Inferior parietal cortex (tissue), 1 donor: ENCODE data around the gene UBE2E1.
A peak's percentile ranks its signal among the peaks of the same experiment; 100 is the strongest.
"Not testable (repeated sequence)": the region's sequence is repeated elsewhere in the genome, so short reads cannot be mapped to it uniquely, and the experiment has no call there.

Source experiments
- DNase-seq: peaks from one replicate; pipeline ENCODE4 v3.0.0-alpha.2; 2016; ENCODE audit errors: extremely low spot score

The UBE2E1 gene

DNA sequence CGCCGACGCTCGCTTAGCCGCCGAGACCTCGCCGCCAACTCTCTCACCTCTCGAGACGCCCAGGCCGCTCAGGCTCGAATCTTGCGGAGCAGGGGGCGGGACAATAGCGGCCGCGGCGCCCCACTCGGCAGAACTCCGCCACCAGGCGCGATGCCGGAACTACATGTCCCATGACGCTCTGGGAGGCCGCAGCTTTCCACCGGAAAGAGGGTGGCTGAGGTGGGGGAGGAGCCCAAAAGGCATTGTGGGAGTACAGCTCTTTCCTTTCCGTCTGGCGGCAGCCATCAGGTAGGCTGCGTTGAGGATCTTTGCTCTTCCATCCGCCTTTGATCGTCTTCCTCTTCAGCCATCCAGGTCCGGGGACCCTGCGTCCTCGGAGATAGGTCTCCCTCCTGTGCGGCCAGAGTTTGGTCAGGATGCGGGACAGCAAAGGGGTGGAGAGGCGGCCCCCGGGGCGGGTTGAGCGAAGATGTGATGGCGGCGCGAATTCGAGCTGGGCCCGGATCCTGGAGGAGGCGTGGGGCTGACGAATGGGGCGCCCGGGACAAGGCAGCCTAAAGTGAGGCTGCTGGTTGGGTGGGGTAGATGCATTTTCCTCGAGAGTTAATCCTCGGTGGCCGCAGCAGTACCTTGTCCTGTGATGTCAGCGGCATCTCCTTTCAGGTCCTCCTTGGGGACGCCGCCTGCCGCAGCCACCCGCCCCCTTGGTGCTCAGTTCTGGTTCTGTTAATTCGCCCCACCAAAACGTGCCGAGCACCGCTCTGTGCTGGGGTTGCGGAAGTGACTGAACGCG, 111.3 kb downstream of the UBE2E1 start, which contains the start of the genes NKIRAS1 and RPL15:
Gene NKIRAS1 (minus strand): TSS at position 105 of the 793 bp plus-strand sequence. CDS start 6,086 bp downstream, outside the sequence.
Gene RPL15 (plus strand): TSS at position 247 of the 793 bp plus-strand sequence. CDS start 728 bp downstream, outside the sequence.
- peak; percentile 97 for DNase-seq

DNA sequence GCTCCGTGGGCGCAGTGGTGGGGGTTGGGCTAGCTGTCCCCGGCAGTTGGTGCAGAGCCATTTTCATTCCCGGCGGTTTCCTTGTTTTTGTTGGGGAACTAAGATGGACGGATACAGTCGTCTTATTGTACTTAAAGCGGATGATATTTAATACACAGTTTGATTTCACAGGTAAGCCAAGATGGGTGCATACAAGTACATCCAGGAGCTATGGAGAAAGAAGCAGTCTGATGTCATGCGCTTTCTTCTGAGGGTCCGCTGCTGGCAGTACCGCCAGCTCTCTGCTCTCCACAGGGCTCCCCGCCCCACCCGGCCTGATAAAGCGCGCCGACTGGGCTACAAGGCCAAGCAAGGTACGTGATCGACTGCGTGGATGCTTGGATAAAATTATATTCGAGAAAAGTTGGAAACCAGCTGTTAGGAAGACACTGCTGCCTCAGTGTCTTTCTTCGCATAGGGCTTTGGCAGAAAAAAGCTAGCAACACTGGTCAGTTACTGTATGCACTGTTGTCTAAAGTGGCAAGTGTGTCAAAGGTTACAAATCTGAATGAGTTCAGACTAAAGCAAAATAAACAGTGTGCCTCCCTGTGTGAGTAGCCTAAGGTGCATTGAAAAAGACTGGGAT, 112.0 kb downstream of the UBE2E1 start:
- peak; percentile 51 for DNase-seq

DNA sequence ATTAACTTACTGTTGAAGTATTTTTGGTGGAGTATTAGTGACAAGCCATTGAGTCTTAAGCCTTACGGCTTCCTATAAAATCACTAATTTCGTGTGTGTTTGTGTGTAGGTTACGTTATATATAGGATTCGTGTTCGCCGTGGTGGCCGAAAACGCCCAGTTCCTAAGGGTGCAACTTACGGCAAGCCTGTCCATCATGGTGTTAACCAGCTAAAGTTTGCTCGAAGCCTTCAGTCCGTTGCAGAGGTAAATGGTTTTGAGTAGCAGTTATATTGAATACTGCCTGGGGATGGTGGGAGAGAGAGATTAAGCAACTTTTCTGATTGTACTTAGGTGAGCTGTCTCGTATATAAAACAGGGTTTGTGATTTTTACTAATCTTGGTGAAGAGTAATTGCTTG, 112.6 kb downstream of the UBE2E1 start:
- DNase-seq, result not testable (repeated sequence)

DNA sequence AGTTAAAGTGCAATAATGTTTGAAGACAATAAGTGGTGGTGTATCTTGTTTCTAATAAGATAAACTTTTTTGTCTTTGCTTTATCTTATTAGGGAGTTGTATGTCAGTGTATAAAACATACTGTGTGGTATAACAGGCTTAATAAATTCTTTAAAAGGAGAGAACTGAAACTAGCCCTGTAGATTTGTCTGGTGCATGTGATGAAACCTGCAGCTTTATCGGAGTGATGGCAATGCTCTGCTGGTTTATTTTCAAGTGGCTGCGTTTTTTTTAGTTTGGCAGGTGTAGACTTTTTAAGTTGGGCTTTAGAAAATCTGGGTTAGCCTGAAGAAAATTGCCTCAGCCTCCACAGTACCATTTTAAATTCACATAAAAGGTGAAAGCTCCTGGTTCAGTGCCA, 113.9 kb downstream of the UBE2E1 start:
- no peak for DNase-seq

DNA sequence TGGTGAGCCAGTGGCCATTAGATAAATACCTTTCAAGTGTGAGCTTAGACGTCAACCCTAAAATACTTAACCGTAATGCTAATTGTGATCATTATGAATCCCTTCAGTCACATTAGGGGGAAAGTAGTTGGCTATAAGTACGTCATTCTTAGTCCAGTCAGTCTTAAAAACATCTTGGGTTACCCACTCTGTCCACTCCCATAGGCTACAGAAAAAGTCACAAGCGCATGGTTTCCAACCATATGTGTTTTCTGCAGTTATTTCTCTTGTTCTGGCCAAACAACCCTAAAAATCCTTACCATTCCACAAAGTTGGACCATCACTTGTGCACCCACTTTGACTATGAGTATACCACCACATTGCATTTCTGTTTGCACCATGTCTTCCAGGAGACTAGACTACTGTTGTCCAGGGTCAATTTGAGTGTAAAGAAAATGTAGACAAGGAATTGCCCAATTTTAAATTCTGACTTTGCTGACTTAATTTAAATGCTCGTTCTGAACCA, 114.4 kb downstream of the UBE2E1 start:
- DNase-seq, result no peak

DNA sequence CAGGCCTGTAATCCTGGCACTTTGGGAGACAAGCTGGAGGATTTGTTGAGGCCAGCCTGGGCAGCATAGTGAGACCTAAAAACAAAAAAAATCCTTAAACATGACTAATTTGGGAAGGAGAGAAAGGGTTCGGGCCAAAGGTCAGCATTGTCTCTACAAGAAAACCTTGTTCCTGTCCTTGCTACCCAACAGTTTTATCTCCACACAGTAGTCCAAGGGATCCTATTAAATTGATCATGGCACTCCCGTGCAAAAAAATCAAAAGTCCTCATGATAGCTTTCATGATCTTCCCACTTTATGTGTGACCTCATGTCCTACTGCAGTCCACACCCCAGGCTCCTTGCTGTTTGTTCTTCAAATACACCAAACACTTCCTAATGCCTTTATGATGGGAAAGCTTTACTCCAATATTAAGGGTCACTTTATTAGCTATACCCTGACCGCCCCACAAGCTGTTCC, 115.3 kb downstream of the UBE2E1 start:
- DNase-seq, result no peak

DNA sequence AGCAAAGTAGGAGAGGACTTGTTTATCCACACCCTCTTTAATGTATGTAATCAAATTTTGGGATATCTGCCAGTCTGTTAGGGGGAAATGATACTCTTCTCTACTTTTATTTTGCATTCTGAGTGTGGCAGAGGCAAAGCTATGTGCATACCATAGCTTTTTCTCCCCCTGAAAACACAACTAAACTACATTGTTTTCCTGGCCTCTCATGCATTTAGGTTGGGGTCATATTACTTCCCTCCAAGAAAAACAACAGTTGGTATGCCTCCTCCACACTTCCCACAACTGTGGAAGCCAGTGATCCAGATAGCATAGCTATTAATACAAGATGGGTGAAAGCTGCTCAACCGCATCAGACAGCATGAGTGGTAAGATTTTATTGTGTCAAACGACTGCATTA, 118.0 kb downstream of the UBE2E1 start:
- DNase-seq, result no peak

DNA sequence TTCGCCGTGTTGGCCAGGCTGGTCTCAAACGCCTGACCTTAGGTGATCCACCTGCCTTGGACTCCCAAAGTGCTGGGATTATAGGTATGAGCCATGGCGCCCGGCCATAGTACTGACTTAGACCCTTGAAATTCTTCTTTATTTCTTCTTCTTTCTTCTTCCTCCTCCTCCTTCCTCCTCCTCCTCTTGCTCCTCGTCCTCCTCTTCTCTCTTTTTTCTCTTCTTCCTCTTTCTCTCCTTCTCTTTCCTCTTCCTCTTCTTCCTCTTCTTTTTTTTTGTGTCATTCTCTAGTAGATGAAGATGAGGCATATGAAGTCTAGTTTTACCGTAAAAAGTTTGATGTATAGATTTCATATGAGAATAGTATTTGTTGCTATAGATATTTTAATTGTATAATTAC, 120.5 kb downstream of the UBE2E1 start:
- DNase-seq, result no peak

DNA sequence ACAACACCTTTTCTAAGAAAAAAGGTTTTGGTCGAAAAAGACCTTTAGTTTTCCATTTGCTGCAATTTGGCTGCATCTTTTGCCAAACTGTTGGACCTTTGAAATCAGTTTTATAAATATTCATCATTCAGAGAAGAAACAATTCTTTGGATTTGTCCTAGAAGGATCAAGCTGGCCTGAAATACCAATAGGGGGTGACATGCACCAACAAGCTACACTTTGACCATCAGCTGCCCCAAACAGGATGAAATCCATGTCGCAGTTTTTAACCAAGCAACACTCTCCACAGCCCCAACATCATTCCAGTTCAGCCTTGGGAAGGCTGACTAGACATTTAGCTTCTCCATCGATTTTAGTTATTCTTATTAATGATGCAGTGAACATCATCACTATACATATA, 121.0 kb downstream of the UBE2E1 start:
- DNase-seq, result no peak

DNA sequence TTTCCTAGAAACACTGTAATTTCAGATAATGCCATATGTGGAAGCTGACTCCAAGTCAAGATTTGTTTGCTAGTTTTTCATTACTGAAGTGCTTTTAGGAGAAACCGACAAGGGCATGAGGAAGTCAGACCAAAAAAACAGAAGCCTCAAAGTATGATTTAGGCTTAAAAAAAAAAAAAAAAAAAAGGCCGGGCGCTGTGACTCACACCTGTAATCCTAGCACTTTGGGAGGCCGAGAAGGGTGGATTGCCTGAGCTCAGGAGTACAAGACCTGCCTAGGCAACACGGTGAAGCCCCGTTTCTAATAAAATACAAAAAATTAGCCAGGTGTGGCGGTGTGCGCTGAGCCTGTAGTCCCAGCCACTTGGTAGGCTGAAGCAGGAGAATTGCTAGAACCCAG, 122.8 kb downstream of the UBE2E1 start:
- DNase-seq, result no peak

DNA sequence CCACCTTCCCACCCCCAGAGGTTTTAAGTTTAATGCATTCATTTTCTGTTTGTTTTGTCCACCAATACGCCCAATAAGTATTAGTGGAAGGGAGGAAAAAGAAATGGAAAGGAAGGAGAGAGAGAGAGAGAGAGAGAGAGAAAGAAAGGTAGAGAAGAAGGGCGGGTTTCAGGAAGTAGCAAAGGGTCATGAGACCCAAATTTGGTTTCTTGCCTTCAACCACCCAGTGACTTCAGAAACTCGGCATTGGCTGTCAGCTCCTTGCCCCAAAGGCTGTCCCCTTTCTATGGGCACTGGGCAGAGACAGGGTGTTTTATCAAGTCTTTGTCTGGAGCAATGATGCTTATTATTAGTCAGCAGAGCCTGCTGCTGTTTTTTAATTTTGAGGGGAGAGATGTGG, 125.8 kb downstream of the UBE2E1 start:
- no peak for DNase-seq

DNA sequence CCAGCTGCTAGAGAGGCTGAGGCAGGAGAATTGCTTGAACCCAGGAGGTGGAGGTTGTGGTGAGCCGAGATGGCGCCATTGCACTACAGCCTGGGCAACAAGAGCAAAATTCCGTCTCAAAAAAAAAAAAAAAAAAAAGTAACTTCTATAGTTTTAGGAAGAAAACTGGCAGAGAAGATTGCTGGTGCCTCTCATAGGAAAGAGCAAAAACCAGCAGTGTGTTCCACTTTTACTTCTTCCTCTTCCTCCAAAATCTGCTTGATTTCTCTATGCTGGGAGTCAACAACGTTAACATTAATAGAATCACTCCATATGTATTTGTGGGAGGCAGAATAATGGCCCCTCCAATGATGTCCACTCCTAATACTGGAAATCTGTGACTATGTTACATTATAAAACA, 126.8 kb downstream of the UBE2E1 start:
- DNase-seq, result no peak

DNA sequence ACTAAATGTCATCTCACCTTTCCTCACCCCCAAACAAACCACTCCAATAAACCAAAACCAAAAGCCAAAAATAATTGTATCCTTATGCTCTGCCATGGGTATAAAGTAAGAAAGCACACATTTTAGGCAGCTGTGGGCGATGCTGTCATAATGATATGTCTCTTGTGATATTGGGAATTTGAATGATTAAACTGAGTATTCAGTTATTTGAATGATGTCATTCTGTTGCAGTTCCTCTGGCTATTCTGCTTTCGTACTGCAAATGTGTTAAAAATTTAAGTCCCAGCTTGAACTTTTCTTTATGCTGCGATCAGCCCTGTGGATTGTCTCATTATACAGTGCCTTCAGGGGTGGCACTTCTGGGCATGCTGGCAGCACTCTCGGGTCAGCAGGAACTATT, 128.5 kb downstream of the UBE2E1 start:
- no peak for DNase-seq

DNA sequence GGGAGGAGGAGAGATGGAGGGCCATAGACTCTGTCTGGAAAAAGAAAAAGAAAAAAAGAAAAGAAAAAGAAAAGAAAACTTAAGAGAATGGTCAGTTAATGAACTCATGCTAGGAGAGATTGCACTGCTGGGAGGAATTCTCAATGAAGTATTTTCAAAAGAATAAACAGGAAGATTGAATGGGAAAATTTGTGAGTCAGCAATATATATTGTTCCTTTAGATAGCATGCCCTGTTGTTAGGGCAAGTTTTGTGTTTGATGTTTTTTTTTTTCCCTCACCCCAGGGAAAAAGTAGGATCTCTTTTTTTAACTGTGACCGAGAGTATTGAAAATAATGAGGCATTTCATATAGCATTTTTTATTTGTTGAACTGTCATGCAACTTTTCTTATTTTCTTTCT, 131.5 kb downstream of the UBE2E1 start:
- no peak for DNase-seq

DNA sequence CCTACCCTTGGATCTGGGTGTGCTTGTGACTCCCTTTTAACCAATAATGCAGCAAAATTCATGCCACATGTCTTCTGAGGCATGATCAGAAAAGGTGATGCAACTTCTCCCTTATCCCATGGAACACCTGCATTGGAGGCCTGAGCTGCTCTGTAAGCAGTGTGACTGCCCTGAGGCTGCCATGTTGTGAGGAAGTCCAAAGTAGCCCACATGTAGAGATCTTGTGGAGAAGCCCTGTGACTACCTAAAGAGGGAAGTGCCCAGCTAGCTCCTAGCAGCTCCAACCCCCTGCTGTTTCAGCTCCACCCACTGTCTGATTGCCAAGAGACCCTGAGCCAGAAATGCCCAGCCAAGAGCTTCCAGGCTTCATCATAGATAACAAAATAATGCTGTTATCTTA, 132.9 kb downstream of the UBE2E1 start:
- no peak for DNase-seq

DNA sequence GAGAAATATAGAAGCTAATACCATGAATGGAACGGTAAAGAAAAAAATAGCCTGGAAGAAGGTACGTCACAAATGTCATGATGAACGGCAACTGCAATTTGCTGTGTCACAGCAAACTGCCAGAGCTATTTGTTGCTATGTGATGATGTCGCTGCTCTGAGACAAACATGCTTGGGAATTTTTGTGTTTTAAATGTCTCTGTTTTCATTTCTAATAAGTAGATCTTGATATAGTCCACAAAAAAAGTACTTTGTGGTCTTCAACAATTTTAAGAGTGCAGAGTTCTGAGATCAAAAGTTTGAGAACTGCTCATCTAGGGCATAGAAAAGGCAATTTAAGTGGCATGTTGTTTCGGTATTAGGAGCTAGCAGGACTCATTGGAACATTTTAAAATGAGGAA, 135.0 kb downstream of the UBE2E1 start:
- no peak for DNase-seq
